Kidney epithelial cell (primary cell): Measurements from ENCODE around the gene C8B. TPM values are rescaled to one million over a fixed set of nuclear protein-coding genes. Genes with fewer than 3 reads are reported as not detected.

ENCODE experiments used
- DNase-seq: peaks from one replicate; pipeline ENCODE4 v3.0.0-alpha.2; 2010; ENCODE audit warnings: low read depth
- H3K27me3 ChIP-seq: 2 replicates; pipeline ENCODE4 v1.6.0; 2011; ENCODE audit warnings: low read length; ENCODE audit not compliant: control insufficient read depth, insufficient read depth
- H3K36me3 ChIP-seq: 2 replicates; pipeline ENCODE4 v1.5.1; 2011; ENCODE audit warnings: low read length; ENCODE audit not compliant: control insufficient read depth, insufficient read depth
- H3K4me3 ChIP-seq: 2 replicates; pipeline ENCODE4 v1.5.1; 2011; ENCODE audit warnings: low read depth, mild to moderate bottlenecking, control low read depth, low read length
- CTCF ChIP-seq: IDR thresholded peaks from 2 replicates; pipeline ENCODE4 v1.5.1; 2011; ENCODE audit warnings: mild to moderate bottlenecking, moderate library complexity, low read length, control low read depth, inconsistent platforms; ENCODE audit not compliant: insufficient read depth, poor library complexity, severe bottlenecking
- total RNA-seq: library from RNA; depleted of rRNA; stranded (reverse); fragments of >200 nt; gene quantifications from 2 replicates; pipeline ENCODE4 v1.2.3, GENCODE V29; 2015

C8B gene
- total RNA-seq, 1 donor from 2014 or later = not detected

GRCh38 chr1:56991576-56991975 is 25.8 kb upstream of the C8B start:
- TF ChIP-seq CTCF = no peak
- no peak overlapping the region for H3K4me3 ChIP-seq
- no peaks in the 10 kb centered on the region for H3K36me3 ChIP-seq
- H3K27me3 ChIP-seq = no peaks in the 10 kb centered on the region
- DNase-seq = no peak

GRCh38 chr1:56986397-56986796 is 20.6 kb upstream of the C8B start:
- DNase-seq = no peak
- Histone ChIP-seq H3K36me3 (no peaks in the 10 kb centered on the region), H3K4me3 (no peak overlapping the region), H3K27me3 (no peaks in the 10 kb centered on the region)
- no peak for TF ChIP-seq CTCF

- no peak for TF ChIP-seq CTCF
- Histone ChIP-seq H3K27me3 (no peaks in the 10 kb centered on the region), H3K36me3 (no peaks in the 10 kb centered on the region), H3K4me3 (no peak overlapping the region)
- DNase-seq = no peak
These were observed 20.0 kb upstream of the C8B start for GRCh38 chr1:56985857-56986256.

- Histone ChIP-seq H3K36me3 (no peaks in the 10 kb centered on the region), H3K27me3 (no peaks in the 10 kb centered on the region), H3K4me3 (no peak overlapping the region)
- TF ChIP-seq CTCF = no peak
- DNase-seq = no peak
These were observed 17.7 kb upstream of the C8B start for GRCh38 chr1:56983484-56983883.

DNA sequence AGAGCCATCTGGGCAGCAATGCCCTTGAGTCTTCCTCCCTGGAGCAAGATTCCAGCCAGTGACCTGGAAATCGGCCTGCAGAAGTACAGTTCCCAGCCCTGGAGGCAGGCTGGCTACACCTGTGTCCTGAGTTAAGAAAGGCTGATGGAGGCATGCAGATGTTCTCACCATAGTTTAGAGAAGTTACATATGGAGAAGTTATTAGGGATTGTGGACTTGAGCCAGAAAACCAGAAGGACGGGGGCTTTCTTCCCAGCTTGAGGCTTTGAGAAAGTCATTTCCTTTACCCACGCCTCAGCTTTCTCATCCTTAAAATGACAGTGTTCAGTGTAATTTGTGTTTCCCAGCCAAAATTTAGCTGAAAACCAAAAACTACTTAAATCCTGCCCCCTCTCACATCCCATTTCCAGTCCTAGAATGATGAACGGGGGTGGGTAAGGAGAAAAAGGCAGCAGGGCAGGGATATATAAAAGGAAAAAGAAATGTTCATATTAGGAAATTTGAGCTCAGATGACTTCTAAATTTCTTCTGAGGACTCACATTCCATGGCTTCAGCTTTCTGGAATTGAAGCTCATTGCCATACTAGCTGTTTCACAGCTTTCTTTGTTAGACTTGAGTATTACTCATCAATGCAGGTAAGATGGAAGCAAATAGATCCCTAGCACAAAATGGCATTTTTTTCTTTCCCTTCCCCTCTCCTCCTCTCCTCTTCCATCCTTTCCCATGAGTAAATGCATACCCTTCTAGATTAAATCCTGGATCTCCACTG is 14.4 kb upstream of the C8B start:
- no peak for DNase-seq
- Histone ChIP-seq H3K36me3 (no peaks in the 10 kb centered on the region), H3K27me3 (no peaks in the 10 kb centered on the region), H3K4me3 (no peak overlapping the region)
- no peak for TF ChIP-seq CTCF

- H3K27me3 ChIP-seq = no peaks in the 10 kb centered on the region
- TF ChIP-seq CTCF = no peak
- DNase-seq = no peak
- H3K4me3 ChIP-seq = no peak overlapping the region
- H3K36me3 ChIP-seq = no peaks in the 10 kb centered on the region
These were observed 13.0 kb upstream of the C8B start for GRCh38 chr1:56978819-56979218.
